Mesothelial cell of epicardium (in vitro differentiated cells): ENCODE results near the gene MRPS24. TPM values are rescaled to one million over a fixed set of nuclear protein-coding genes. Genes with fewer than 3 reads are reported as not detected.

Source experiments
- DNase-seq, 2 experiments: peaks; one replicate each; pipeline ENCODE4 v3.0.0; 2021; ENCODE audit warnings: low spot score in 2 of 2; ENCODE audit not compliant: unreplicated experiment in 2 of 2
- H3K27ac Mint-ChIP-seq: 2 replicates; pipeline ENCODE4 v1.8.0; 2021; ENCODE audit warnings: mixed read lengths
- H3K27me3 Mint-ChIP-seq: 2 replicates; pipeline ENCODE4 v1.8.0; 2021; ENCODE audit warnings: low read depth, mixed read lengths
- H3K36me3 Mint-ChIP-seq: 2 replicates; pipeline ENCODE4 v1.8.0; 2021; ENCODE audit warnings: mixed read lengths
- H3K4me1 Mint-ChIP-seq: 2 replicates; pipeline ENCODE4 v1.8.0; 2021; ENCODE audit warnings: mixed read lengths
- H3K4me3 Mint-ChIP-seq: 2 replicates; pipeline ENCODE4 v1.8.0; 2021; ENCODE audit warnings: mild to moderate bottlenecking, moderate library complexity, mixed read lengths
- H3K9me3 Mint-ChIP-seq: 2 replicates; pipeline ENCODE4 v1.8.0; 2021; ENCODE audit warnings: mixed read lengths
- CTCF ChIP-seq: fragments of 200-600 bp; sonication (generic); IDR thresholded peaks from one replicate; pipeline ENCODE4 v1.5.0; 2021; ENCODE audit warnings: antibody characterized with exemption; ENCODE audit not compliant: unreplicated experiment
- total RNA-seq: library from RNA; stranded (reverse); gene quantifications from 3 replicates; pipeline ENCODE4 v1.2.1, GENCODE V29; 2021

The MRPS24 gene
- total RNA-seq, 1 donor from 2014 or later, result 59.4 TPM

DNA sequence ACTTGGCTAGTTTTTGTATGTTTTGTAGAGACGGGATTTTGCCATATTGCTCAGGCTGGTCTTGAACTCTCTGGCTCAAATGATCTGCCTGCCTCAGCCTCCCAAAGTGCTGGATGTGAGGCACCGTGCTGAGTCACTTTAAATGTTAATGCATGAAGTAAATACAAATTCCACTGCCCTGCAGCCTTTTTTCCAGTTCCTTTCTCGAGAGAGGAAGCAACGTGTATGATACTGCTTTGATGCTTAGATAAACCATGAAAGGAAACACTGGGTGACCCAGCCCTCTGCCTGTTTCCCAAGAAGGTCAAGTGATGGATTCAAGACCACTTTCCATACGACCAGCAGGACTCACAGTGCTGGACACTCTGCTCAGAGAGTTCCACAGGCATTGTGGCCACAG lies 11.3 kb upstream of the MRPS24 start:
- DNase-seq, result no peak
- Mint-ChIP-seq H3K9me3 (no peaks in the 10 kb centered on the region), H3K4me1 (no peaks in the 10 kb centered on the region), H3K36me3 (peaks cover 57% of the 10 kb centered on the region), H3K4me3 (no peak overlapping the region), H3K27me3 (no peaks in the 10 kb centered on the region), H3K27ac (no peak overlapping the region)
- TF ChIP-seq CTCF, result no peak

GRCh38 chr7:43879477-43879876 lies 10.2 kb upstream of the MRPS24 start:
- Mint-ChIP-seq H3K36me3 (peaks cover 53% of the 10 kb centered on the region), H3K4me1 (no peaks in the 10 kb centered on the region), H3K4me3 (no peak overlapping the region), H3K9me3 (no peaks in the 10 kb centered on the region), H3K27ac (no peak overlapping the region), H3K27me3 (no peaks in the 10 kb centered on the region)
- DNase-seq, result no peak
- TF ChIP-seq CTCF, result no peak

- no peaks in the 10 kb centered on the region for H3K27me3 Mint-ChIP-seq
- DNase-seq, result no peak
- H3K4me3 Mint-ChIP-seq, result no peak overlapping the region
- no peaks in the 10 kb centered on the region for H3K4me1 Mint-ChIP-seq
- H3K36me3 Mint-ChIP-seq, result peaks cover 50% of the 10 kb centered on the region
- no peaks in the 10 kb centered on the region for H3K9me3 Mint-ChIP-seq
- H3K27ac Mint-ChIP-seq, result no peak overlapping the region
- TF ChIP-seq CTCF, result no peak
Measured at GRCh38 chr7:43878867-43879266, 9.6 kb upstream of the MRPS24 start.

DNA sequence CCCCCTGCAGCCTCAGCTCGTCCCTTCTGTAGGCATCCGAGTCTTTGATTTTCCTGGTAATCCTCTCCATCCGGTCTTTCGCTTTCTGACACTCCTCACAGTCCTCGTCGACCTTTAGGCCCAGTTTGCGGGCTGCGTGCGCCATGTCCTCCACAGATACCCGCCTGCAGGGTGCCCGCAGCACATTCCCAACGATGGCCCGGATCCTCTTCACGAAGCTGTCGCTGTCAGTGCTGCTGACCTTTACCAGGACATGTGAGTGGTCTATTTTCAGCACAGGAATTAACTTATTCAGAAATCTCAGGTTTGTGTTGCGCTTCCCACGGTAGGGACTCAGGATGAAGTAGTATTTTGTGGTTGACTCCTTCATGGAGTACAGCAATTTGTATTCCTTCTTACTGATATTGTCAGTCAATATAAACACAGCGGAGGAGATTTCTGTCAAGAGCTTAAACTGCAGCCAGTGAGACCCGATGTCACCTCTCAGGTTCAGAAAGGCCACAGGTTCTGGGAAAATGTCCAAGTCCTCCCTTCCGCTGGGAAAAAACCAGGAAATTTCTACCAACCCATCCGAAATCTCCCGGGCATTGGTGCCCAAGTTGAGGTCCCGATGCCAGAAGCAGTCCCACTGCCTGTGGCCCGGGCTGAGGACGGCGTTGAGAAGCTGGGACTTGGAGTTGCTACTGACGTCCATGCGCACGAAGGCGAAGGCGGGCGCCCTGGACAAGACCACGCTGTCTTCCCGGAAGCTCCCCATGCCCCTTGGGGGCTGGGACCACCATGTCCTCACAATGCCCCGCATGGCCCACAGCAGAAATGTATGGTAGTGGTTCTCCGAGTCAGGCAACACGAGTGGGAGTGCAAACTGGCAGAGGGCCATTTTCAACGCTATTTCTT lies 8.9 kb upstream of the MRPS24 start:
- Mint-ChIP-seq H3K4me1 (no peaks in the 10 kb centered on the region), H3K27me3 (no peaks in the 10 kb centered on the region), H3K27ac (no peak overlapping the region), H3K4me3 (no peak overlapping the region), H3K9me3 (no peaks in the 10 kb centered on the region), H3K36me3 (peaks cover 45% of the 10 kb centered on the region)
- DNase-seq, result no peak
- TF ChIP-seq CTCF, result no peak

DNA sequence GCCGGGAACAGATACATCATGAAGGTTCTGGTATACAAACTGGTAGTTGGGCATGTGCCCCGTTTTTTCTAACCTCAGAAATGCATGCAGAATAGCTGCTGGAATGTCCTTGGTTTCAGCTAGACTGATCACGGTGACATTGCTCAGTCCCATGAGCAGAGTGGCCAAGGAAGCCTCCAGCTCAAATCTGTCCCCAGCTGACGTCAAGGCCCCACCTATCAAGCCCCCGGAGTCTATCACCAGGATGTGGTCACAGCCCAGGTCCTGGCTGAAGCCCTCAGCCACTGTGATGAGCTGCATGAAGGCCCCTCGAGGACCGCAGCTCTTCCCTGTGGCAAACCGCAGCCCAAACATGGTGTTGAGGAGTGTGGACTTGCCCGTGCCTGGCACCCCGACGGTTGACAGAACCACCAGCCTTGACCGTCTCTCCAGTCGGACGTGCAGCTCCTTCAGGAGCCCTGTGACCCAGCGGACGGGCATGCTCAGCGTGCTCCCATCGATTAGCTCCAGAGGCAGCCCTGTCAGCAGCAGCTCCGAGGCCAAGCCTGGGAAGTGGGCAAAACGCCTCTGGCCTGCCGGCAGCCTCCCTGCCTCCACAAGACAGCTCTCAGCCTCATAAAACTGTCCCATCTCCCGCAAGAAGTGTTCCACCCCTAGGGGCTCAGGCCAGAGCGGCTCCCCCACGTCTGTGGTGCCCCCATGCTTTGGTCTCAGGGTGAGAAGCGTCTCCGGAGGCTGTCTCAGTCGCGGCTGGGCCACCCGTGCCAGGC lies 7.8 kb upstream of the MRPS24 start:
- H3K27me3 Mint-ChIP-seq, result no peaks in the 10 kb centered on the region
- peaks cover 8% of the 10 kb centered on the region for H3K4me1 Mint-ChIP-seq
- no peak for TF ChIP-seq CTCF
- no peak overlapping the region for H3K27ac Mint-ChIP-seq
- no peak overlapping the region for H3K4me3 Mint-ChIP-seq
- peaks cover 41% of the 10 kb centered on the region for H3K36me3 Mint-ChIP-seq
- H3K9me3 Mint-ChIP-seq, result no peaks in the 10 kb centered on the region
- DNase-seq, result no peak
